GM12874 (cell line): ENCODE data around the gene SLC19A2.

Source experiments
- TF ChIP-seq, protein P1 (sequence below): IDR thresholded peaks from 2 replicates; pipeline ENCODE4 v1.5.1; 2011; ENCODE audit warnings: low read depth, mild to moderate bottlenecking, control low read depth, low read length, moderate library complexity; ENCODE audit not compliant: insufficient read depth

The SLC19A2 gene

GRCh38 chr1:169499807-169500206 is 14.1 kb upstream of the SLC19A2 start:
- TF ChIP-seq, protein P1, sequence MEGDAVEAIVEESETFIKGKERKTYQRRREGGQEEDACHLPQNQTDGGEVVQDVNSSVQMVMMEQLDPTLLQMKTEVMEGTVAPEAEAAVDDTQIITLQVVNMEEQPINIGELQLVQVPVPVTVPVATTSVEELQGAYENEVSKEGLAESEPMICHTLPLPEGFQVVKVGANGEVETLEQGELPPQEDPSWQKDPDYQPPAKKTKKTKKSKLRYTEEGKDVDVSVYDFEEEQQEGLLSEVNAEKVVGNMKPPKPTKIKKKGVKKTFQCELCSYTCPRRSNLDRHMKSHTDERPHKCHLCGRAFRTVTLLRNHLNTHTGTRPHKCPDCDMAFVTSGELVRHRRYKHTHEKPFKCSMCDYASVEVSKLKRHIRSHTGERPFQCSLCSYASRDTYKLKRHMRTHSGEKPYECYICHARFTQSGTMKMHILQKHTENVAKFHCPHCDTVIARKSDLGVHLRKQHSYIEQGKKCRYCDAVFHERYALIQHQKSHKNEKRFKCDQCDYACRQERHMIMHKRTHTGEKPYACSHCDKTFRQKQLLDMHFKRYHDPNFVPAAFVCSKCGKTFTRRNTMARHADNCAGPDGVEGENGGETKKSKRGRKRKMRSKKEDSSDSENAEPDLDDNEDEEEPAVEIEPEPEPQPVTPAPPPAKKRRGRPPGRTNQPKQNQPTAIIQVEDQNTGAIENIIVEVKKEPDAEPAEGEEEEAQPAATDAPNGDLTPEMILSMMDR, result no peak

GRCh38 chr1:169497317-169497716 is 11.6 kb upstream of the SLC19A2 start:
- TF ChIP-seq, protein P1, result no peak

DNA sequence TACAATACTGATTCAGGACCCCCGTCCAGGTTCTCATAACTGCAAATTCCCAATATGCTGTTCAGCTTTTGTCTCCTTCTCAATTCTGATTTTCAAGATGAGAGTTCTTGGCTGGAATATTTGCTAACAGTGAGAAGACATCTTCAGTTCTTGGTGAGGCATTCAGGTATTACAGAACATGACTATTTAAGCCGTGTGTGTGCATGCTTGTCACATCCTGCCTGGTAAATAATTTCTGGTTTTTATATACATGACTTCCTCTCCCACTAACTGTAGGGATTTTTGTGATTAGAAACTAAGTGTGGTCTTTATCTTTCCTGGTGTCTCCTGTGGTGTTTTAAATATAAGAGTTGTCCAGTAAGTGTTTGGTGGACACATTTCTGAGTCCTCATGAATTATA is 10.2 kb upstream of the SLC19A2 start:
- TF ChIP-seq, protein P1, result no peak

- TF ChIP-seq, protein P1, result no peak
These were observed 9.5 kb upstream of the SLC19A2 start for GRCh38 chr1:169495046-169495775.

- TF ChIP-seq, protein P1, result no peak
These were observed 8.6 kb upstream of the SLC19A2 start for GRCh38 chr1:169494343-169494742.

GRCh38 chr1:169493251-169493650 is 7.5 kb upstream of the SLC19A2 start:
- TF ChIP-seq, protein P1, result no peak

GRCh38 chr1:169491845-169492281 is 6.1 kb upstream of the SLC19A2 start:
- TF ChIP-seq, protein P1, result no peak
